Renal cortex interstitium (tissue), 11 donors: Measurements from ENCODE around the gene ACOX2. TPM values are rescaled to one million over a fixed set of nuclear protein-coding genes. Genes with fewer than 3 reads are reported as not detected.
A peak's percentile ranks its signal among the peaks of the same experiment; 100 is the strongest.

ENCODE experiments used
- DNase-seq, 11 donors: peaks; one replicate each; pipeline ENCODE4 v3.0.0-alpha.2; 2013; ENCODE audit warnings: low read depth in 9 of 11, low spot score in 4 of 11; ENCODE audit errors: extremely low read depth in 1 of 11
- polyA plus RNA-seq, 3 donors: library from polyadenylated mRNA; unstranded; fragments of 120-200 nt; gene quantifications; one replicate each; pipeline ENCODE4 v1.2.1, GENCODE V29; 2013; ENCODE audit not compliant: insufficient read length in 3 of 3

Gene ACOX2
- polyA plus RNA-seq, 3 donors: 33.4 to 43.8 (median 41.6) TPM

DNA sequence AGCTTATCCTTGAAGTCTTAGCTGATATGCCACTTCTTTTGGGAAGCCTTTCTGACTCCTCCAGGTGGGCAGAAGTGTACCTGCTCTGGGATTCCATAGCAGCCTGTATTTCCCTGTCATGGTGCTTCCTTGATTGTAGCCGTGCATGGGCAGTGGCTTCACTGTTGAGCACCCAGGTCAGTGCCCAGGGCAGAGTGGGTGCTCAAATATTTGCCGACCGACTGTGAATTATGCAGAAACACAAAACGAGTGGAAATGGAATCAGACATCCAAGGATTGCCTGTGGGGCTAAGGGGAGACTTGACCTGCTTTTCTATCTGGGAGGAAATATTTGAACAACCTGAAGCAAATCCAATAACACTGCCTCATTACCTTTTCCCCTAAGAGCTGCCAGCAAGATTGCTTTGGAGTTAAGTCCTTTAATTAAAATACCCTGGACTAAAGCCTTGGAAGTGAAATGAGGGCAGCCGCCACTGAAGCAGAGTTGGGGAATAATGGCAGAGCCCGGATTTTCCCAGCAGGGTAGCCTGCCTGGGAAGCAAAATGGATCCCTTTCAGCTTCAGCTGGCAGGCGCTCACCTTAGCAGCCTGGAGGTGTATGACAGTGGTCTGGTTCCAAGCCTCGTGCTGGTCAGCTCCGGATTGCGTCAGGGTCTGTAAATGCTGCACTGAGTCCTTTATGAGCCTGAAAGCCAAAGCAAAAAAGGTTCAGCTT, 14.9 kb downstream of the ACOX2 start:
- DNase-seq: no peak

DNA sequence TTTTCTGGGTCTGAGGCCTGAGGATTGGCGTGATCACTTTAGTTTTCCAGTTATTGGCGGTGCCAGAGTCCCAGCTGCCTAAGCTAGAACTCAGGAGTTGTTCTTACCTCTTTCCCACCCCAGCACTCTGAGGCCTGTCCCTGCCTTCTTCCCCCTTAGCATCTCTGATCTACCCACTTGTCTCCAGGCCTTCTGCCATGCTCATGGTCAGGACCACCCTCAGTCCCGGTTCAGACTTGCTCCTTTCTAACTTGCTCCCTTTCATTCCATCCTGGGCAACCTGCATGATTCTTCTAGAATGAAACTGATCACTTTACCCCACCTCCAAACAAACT, 15.7 kb downstream of the ACOX2 start:
- no peak for DNase-seq

DNA sequence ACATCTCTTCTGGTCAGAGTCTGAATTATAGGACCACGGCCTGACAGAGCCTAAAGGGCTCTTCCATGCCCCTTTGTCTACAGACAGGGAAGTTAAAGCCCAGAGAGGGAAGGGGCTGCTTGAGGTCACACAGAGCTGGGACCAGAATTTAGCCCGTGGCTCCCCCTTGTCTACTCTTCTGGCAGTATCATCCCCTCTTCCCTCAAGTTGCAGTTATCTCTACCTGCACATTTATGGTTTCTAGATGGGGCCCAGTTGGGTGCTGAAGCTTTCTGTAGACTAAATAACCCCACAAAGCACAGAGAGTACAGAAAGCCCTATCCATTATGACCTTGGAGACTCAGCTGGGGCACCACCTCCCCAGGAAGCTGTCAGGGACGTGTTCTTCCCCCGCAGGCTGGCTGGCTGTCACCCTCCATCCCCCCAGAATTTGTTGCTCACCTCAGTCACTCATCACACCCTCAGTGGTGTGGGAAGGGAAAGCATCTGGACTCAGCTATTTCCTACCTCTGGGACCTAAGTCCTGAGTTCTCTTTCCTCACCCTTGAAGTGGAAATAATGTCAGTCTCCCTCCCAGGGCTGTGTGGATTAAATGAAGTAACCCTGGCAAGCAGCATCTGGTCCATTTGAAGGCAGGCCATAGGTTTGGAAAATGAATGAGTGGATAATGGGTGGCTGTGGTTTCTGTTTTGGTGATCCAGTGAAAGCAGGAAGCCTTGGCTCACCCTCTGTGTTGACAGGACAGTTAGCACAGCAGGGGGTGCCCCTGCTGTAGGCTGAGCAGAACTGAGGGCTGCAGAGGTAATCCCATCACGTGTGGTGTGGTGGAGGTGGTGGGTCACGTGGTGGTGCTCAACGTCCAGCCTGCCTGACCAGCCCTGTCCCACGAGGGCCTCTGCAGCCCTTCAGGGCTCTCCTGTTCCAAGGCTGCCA, 16.3 kb downstream of the ACOX2 start:
- DNase-seq: no peak

DNA sequence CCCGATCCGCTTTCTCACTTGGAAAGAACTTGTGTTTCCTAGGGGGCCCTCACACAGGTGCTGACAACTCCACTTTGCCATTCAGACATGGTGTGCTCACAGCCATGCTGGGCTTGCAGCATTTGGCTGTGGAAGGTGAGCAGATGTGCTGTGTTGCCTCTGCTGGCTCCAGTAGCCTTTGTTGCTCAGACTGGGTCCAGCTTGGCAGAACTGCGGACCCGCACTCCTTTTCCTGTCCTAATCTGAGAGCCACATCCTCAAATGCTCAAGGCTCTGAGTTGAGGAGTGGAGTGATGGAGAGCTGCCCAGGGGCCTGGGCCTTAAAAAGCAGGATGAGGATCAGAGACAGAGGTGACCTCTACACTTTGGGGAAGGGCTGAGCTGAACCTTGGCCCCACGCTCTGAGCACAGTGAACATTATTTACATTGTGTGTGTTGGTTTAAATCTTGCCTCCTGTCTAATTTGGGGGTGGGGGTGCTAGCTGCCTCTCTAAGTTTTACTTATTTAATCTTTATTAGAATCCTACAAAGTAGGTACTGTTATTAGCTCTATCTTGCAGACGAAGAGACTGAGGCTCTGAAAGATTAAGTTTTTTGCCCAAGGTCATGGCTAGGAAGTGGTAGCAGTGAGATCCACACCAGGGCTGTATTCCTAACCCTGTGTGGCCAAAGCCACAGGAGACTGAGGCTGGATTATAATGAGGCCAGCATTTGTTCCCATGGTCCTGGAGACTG, 17.2 kb downstream of the ACOX2 start:
- no peak for DNase-seq

DNA sequence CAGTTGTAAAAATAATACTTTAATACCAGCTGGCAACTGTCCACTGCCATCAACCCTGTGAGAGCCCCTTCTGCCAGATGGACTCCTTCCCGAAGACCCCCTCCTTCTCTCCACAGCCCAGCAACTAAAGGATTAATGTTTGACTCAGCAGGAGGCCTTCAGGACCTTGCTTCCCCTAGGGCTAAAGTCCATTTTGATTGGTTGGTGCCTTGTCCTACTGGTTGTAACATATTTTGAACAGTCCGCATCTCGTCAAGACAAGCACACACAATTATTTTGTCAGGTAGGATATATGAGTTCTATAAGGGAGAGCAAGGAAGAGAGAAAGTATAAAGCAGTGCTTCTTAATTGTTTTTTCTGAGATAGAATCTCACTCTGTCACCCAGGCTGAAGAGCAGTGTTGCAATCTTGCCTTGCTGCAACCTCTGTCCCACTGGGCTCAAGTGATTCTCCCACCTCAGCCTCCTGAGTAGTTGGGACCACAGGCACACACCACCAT, 18.6 kb downstream of the ACOX2 start:
- peak in 2 of 11 donors; percentile 68 to 70 for DNase-seq

DNA sequence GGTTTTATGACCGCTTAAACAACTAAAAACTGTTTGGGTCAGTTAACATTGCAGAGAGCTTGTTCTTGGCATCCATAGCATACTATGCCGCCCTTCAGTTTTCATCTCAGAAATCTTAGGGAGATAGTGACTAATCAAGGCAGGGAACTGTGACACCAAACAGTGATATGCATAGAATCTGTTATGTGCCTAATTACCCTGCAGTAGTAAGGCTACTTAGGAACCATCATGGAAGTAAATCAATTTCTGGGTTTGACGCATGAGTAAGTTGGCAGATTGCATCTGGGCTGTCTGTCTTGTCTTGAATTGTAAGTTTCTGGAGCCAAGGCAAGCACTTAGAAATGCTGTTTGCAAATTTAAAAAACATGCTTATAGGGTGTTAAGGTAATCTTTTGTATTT, 22.6 kb downstream of the ACOX2 start:
- DNase-seq: no peak

DNA sequence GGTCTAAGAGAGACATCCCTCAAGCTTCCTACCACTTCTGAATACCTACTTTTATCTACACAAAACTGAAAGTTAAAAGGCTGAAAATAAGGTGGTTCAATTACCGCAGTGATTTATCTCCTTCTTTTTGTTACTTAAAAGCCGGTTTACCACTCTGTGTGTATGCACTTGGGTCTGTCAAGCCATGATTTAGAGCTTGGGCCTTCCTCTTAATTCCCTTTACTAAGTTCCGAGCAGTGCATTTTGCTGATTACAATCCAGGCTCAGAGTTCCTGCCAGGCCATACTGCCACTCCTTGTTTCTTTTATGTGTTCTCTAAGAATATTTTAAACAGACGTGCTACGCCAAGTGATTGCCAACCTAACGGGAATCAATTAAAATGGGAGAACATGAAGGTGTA, 28.6 kb downstream of the ACOX2 start:
- DNase-seq: no peak

DNA sequence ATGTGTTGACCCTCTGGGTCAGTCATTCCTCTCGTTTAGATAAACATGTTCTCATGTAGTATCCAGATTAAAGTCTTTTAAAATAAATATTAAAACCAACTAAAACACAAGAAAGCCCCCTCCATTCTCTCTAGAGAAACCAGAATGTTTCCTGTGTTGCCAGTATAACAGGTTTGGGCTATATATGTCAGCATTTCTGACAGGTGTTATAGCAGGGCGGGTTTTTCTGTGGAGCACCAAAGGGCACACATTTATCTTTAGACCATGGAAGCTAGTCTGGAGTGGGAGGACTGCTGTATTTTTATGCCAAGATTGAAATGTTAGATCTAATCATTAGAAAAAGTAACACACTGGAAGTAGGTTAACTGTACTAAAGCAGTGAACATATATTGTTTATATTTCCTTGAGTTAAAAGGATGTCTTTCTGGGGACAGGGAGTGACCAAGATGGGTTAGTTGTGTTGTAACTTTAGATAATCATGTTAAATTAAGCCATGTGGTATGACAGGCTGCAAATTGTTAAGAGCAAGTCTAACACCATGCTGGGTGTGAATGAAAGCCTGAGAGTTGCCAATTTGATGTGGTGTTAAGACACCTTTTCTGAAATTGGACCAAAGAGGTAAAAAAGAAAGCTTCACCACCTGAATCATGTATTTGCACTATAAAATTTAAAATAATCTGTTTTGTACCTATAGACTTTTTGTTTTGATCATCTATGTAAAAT, 29.5 kb downstream of the ACOX2 start:
- no peak for DNase-seq

DNA sequence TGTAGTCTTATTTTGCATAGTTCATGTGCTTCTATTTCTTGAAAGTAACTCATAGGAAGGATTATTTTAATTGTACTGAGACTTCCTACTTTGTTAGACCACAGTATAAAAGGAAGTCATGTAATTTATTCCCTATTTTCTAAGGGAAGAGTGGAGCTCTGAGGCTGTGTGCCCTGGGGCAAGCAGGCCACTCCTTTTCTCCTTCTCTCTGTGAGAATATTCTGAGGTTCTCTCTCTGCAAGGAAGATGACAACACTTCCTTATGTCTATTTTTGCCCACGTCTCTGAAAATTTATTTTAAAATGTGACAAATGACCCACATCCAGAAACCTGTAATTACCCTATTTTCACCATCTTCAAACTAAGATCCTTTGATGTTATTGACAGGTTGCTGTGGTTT, 34.1 kb downstream of the ACOX2 start:
- DNase-seq: no peak

DNA sequence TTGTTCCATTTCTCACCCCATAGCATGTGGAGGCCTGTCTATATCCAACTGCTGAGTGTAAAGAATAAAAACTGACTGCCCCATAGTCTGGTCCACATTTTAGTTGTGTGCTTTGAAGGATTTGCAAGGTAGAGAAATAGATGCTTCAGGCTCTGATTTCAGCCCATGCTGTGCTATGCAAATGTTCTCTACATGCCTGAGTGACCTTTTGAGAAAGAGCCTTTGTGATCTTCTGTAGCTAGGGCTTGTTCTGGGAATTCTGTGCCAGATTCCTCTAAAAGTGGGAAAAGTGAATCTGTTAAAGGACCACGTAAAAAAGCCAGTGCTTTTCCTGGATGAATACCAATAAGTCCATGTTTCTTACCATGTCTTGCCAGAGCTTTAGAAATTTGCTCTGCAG, 39.9 kb downstream of the ACOX2 start:
- no peak for DNase-seq

DNA sequence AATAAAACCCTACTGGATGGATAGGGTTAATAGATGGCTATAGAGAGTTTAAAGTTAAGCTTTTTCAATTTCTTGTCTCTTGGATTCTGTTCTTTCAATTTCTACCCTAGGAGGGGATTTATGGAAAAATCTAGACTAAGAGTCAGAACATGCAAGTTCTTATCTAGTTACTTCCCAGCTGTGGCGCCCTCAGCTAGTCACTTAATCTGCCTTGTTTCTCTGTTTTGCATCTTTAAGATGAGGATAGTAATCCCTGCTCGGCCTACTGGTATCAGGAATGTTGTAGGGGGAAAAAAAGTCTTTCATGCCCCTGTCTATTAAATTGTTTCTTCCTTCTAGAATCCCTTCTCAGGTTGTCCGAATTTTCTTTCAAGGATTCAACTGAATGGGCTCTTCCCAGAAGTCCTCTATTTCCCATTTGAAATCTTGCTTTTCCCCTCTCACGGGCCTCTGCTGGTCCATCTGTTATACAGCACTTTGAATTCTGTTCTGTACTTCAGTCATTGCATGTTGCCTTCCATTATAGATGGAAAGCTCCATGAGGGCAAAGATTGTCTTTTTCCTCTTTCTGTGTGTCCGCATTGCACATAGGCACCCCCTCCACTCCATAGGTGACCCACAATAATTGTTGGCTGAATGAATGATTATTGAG, 40.7 kb downstream of the ACOX2 start:
- no peak for DNase-seq

DNA sequence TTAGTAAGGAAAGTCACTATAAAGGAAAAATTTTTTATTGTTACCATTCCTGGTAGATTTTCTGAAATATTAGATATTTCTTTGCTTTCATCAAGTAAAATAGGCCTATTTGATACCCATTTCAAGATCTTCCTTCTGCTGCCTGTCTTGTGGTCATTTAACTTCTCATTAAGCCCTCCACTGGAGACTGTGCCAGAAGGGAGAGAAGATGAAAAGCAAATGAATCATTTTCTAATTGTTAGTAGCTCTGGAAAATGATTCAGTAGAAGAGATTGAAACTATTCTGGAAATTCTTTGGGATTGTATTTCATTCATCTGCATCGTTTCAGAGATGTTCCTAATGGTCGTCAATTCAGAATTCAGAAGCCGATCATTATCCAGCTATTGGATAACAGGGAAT, 41.9 kb downstream of the ACOX2 start:
- DNase-seq: no peak

DNA sequence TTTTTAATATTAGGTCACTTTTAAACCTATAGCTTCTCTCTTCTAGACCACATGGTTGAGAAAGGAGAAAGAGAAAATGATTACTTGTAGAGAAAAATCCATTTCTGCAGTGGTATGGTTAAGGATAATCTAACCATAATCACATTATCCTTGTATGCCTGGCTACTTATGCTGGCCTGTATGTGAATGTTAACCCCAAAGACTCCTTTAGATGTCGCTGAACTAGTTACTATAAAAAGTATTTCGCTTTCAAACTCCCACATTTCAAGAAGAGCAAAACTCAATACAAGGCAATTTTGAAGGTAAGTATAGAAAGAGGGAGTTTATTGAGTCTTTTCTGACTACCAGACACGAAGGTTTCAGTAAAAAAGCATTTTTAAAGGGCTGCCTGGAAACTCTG, 42.9 kb downstream of the ACOX2 start:
- no peak for DNase-seq

DNA sequence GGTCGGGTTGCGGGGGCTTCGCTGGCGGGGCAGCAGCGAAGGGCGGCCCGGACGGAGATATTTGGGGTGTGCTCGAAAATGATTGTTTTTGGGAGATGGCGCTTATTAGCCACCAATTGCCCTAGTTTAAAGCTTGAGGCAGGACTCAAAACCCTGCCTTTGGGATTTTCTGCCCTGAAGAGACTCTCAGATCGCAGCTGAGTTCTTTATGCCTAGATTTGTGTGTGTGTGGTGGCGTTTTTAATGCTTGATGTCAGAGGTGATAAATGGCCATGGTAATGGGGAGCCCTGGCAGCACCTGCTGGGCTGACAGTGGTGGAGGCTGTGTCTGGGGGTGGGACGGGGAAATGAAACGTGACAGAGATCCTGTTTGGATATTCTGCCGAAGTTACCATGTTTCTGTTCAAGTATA, 44.5 kb downstream of the ACOX2 start:
- DNase-seq: peak in 8 of 11 donors; percentile 30 to 60 (median 40)

DNA sequence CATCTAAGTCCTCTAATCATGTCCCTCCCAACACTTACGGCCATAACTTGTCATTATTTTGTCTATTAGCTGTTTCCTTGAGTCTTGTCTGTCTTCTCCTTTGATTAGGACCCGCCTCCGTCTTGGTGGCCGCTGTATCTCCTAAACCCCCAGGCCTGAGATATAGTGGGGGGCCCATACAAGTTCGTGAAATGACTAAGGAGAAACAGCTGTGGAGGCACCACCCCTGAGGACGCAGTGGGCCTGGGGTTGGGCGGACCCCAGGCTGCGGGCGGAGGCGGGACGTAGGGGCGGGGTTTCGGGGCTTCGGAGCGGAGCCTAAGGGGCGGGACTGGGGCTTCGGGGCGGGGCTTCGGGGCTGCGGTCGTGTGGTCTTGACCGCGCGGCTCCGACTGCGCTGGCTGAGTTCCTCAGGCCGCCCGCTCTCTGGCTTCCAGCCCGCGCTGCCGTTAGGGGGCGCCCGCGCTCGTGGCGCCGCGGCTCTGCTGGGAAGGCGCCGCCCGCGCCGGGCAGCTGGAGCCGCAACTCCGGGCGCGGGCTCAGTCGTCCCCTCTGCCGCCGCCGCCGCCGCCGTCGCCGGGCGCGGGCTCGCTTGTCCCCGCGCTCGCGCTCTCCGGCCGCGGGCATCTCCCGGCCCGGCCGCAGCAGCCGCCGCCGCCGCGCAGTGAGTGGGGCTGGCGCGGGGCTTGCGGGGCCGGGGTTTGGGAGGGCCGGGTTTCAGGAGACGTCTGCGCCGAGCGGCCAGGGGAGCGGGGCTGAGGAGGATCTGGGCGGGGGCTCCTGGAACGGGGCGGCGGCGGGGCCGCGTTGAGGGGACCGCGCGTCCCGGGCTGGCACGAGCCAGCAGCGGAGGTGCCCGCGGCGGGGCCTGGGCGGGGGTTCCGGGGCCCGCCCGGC, 45.2 kb downstream of the ACOX2 start, which contains the start of gene KCTD6:
KCTD6 (plus strand) TSS at position 591 of the 897 bp plus-strand sequence. CDS start 6,660 bp downstream, outside the sequence.
- DNase-seq: peak; percentile 87 to 95 (median 93)

DNA sequence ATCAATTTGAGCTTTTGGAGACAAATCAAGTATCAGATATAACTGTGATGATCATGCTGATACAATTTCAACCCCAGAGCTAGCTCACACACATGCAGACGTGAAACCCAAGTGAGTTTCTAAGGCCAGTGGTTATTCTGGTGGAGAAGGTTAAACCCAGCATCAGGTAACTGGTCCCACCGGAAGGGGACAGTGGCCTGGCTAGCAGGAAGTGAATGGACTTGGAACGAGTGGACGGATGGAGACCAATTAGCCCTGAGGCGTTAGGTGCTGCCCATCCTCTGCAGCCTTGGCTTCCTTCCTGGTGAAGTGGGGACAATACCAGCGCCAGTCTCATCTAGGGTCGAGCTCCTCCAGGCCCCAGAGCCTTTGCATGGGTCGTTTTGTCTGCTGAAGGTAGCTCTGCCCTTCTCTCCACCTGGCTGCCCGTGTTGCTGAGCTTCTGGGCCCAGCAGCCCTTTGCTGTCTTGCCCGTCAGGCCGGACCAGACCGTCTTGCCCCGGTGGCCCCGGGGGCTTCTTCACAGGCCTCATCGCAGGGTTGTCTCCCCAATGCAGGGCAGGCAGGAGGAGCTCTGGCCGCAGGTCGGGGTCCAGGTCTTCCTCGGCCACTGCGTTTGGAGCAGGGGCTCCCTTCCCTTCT, 46.0 kb downstream of the ACOX2 start:
- DNase-seq: no peak

DNA sequence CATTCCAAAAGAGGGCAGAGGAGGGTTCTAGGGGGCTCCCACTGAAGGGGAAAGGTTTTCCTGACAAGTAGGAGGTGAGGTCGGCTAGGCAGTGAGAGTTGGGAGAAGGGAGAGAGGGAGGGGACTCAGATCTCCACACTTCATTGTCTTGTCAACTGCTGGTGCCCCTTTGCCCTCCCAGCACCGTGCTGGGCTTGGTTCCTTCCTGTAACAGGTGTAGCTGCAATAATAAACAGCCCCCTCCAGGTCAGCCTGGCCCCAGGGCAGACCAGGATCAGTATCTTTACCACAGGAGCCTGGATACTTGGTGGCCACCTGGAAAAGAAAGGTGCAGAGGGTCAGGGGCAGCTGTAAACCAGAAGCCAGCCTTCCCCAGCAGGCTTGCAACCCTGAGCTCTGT, 48.0 kb downstream of the ACOX2 start:
- DNase-seq: no peak
